HG03064 (cell line): Measurements from ENCODE around the gene NEB.
"Not testable (repeated sequence)": the region's sequence is repeated elsewhere in the genome, so short reads cannot be mapped to it uniquely, and the experiment has no call there.

Experiments used
- ATAC-seq: cut with Tn5 transposase; IDR thresholded peaks from one replicate; pipeline ENCODE4 v1.9.1; 2021; ENCODE audit warnings: low read depth; ENCODE audit not compliant: unreplicated experiment

The NEB gene

GRCh38 chr2:151761687-151762086, 27.4 kb upstream of the NEB start:
- ATAC-seq, result no peak

GRCh38 chr2:151761193-151761592, 26.9 kb upstream of the NEB start:
- no peak for ATAC-seq

GRCh38 chr2:151760139-151760650, 25.9 kb upstream of the NEB start:
- no peak for ATAC-seq

GRCh38 chr2:151758744-151759143, 24.5 kb upstream of the NEB start:
- no peak for ATAC-seq

- no peak for ATAC-seq
These were observed 23.6 kb upstream of the NEB start for GRCh38 chr2:151757861-151758260.

- ATAC-seq, result no peak
These were observed 22.5 kb upstream of the NEB start for GRCh38 chr2:151756820-151757219.

- ATAC-seq, result no peak
These were observed 20.1 kb upstream of the NEB start for GRCh38 chr2:151754253-151754897.

- no peak for ATAC-seq
These were observed 19.3 kb upstream of the NEB start for GRCh38 chr2:151753540-151753939.

- not testable (repeated sequence) for ATAC-seq
These were observed 11.0 kb upstream of the NEB start for GRCh38 chr2:151745261-151745660.

- ATAC-seq, result no peak
These were observed 3.9 kb downstream of the NEB start for GRCh38 chr2:151730262-151730975.

- ATAC-seq, result no peak
These were observed 4.4 kb downstream of the NEB start for GRCh38 chr2:151729837-151730236.

GRCh38 chr2:151729415-151729811, 4.9 kb downstream of the NEB start:
- ATAC-seq, result no peak

GRCh38 chr2:151728804-151729414, 5.4 kb downstream of the NEB start:
- no peak for ATAC-seq

GRCh38 chr2:151727593-151728552, 6.4 kb downstream of the NEB start:
- no peak for ATAC-seq

- ATAC-seq, result no peak
These were observed 13.1 kb downstream of the NEB start for GRCh38 chr2:151721161-151721560.

- ATAC-seq, result no peak
These were observed 13.8 kb downstream of the NEB start for GRCh38 chr2:151720521-151720920.

- no peak for ATAC-seq
These were observed 15.5 kb downstream of the NEB start for GRCh38 chr2:151718796-151719195.

- no peak for ATAC-seq
These were observed 16.0 kb downstream of the NEB start for GRCh38 chr2:151718247-151718646.

- ATAC-seq, result no peak
These were observed 17.6 kb downstream of the NEB start for GRCh38 chr2:151716721-151717120.

- ATAC-seq, result no peak
These were observed 20.9 kb downstream of the NEB start for GRCh38 chr2:151713291-151713903.
